GM18519 (cell line): ENCODE measurements around the gene HS6ST2.

Experiments used
- ATAC-seq: cut with Tn5 transposase; IDR thresholded peaks from one replicate; pipeline ENCODE4 v1.9.1; 2021; ENCODE audit warnings: mild to moderate bottlenecking, moderate library complexity; ENCODE audit not compliant: unreplicated experiment, low FRiP score

The HS6ST2 gene

DNA sequence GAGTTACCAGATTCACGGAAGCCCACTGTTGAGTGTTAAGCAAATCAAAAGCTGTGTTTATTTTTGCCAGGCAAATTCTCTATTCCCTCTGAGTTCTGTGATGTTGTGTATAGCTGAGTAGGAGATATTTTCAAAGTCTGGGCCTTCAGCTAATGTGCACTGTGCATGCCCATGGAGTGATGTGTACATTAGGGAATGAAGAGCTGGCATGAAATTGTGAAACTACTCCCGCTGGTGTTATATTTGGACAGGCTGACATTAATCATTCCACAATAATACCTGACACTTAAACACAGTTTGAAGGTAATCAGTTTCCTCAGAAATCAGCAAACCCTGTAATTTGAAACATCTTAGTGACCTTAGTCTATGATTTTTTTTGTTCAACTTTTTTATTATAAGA, 381.5 kb downstream of the HS6ST2 start:
- ATAC-seq: no peak
